Neural progenitor cell (in vitro differentiated cells): ENCODE measurements around the gene MMP20. TPM values are rescaled to one million over a fixed set of nuclear protein-coding genes. Genes with fewer than 3 reads are reported as not detected.

Source experiments
- DNase-seq: peaks from one replicate; pipeline ENCODE4 v3.0.0-alpha.2; 2016; ENCODE audit warnings: low spot score
- H2AFZ ChIP-seq: fragments of 200-600 bp; sonication (generic); replicated peaks from 2 replicates; pipeline ENCODE4 v1.6.1; 2016; ENCODE audit warnings: antibody characterized with exemption
- H3F3A ChIP-seq: fragments of 200-600 bp; sonication (generic); 2 replicates; pipeline ENCODE4 v1.6.1; 2016; ENCODE audit warnings: antibody characterized with exemption, low read depth
- H3K27ac ChIP-seq: fragments of 200-600 bp; sonication (generic); 2 replicates; pipeline ENCODE4 v1.5.1; 2016; ENCODE audit warnings: mild to moderate bottlenecking
- H3K27me3 ChIP-seq: fragments of 200-600 bp; sonication (generic); 2 replicates; pipeline ENCODE4 v1.6.1; 2016; ENCODE audit warnings: mild to moderate bottlenecking, moderate library complexity
- H3K36me3 ChIP-seq: fragments of 200-600 bp; sonication (generic); 2 replicates; pipeline ENCODE4 v1.5.1; 2016
- H3K4me1 ChIP-seq: fragments of 200-600 bp; sonication (generic); 2 replicates; pipeline ENCODE4 v1.6.1; 2016; ENCODE audit warnings: mixed run types
- H3K4me2 ChIP-seq: fragments of 200-600 bp; sonication (generic); 2 replicates; pipeline ENCODE4 v1.6.1; 2016
- H3K4me3 ChIP-seq: fragments of 200-600 bp; sonication (generic); 2 replicates; pipeline ENCODE4 v1.5.1; 2016
- H3K79me2 ChIP-seq: fragments of 200-600 bp; sonication (generic); 2 replicates; pipeline ENCODE4 v1.6.1; 2016; ENCODE audit warnings: low read depth
- H3K9ac ChIP-seq: fragments of 200-600 bp; sonication (generic); 2 replicates; pipeline ENCODE4 v1.6.1; 2016
- H3K9me3 ChIP-seq: fragments of 200-600 bp; sonication (generic); 2 replicates; pipeline ENCODE4 v1.5.1; 2016; ENCODE audit warnings: low read depth
- H4K20me1 ChIP-seq: fragments of 200-600 bp; sonication (generic); 2 replicates; pipeline ENCODE4 v1.6.1; 2016; ENCODE audit warnings: low read depth
- H3K27ac Mint-ChIP-seq: 3 replicates; pipeline ENCODE4 v1.8.0; 2021; ENCODE audit warnings: mixed read lengths
- H3K27me3 Mint-ChIP-seq: 2 replicates; pipeline ENCODE4 v1.8.0; 2022; ENCODE audit warnings: low read depth, mild to moderate bottlenecking, inconsistent platforms, moderate library complexity, mixed read lengths; ENCODE audit not compliant: insufficient read depth
- H3K36me3 Mint-ChIP-seq: 3 replicates; pipeline ENCODE4 v1.8.0; 2021; ENCODE audit warnings: mixed read lengths
- H3K4me1 Mint-ChIP-seq: 3 replicates; pipeline ENCODE4 v1.8.0; 2021; ENCODE audit warnings: mixed read lengths
- H3K4me3 Mint-ChIP-seq: 3 replicates; pipeline ENCODE4 v1.8.0; 2021; ENCODE audit warnings: mild to moderate bottlenecking, moderate library complexity, mixed read lengths
- H3K9me3 Mint-ChIP-seq: 3 replicates; pipeline ENCODE4 v1.8.0; 2020; ENCODE audit warnings: mixed read lengths
- EZH2 ChIP-seq: fragments of 200-600 bp; sonication (generic); IDR thresholded peaks from 2 replicates; pipeline ENCODE4 v1.6.1; 2017; ENCODE audit warnings: antibody characterized with exemption, mild to moderate bottlenecking, moderate library complexity
- EZH2phosphoT487 ChIP-seq: fragments of 200-600 bp; sonication (generic); IDR thresholded peaks from 2 replicates; pipeline ENCODE4 v1.6.1; 2017; ENCODE audit warnings: antibody characterized with exemption
- total RNA-seq: library from RNA; depleted of rRNA; stranded (reverse); fragments of >200 nt; gene quantifications from 2 replicates; pipeline ENCODE4 v1.2.3, GENCODE V29; 2015; ENCODE audit warnings: low replicate concordance
- TF ChIP-seq, protein P1 (sequence below): fragments of 200-600 bp; sonication (generic); IDR thresholded peaks from 2 replicates; pipeline ENCODE4 v1.5.1; 2017; ENCODE audit warnings: antibody characterized with exemption, mild to moderate bottlenecking

MMP20 gene
- total RNA-seq, 1 donor from 2014 or later = not detected

DNA sequence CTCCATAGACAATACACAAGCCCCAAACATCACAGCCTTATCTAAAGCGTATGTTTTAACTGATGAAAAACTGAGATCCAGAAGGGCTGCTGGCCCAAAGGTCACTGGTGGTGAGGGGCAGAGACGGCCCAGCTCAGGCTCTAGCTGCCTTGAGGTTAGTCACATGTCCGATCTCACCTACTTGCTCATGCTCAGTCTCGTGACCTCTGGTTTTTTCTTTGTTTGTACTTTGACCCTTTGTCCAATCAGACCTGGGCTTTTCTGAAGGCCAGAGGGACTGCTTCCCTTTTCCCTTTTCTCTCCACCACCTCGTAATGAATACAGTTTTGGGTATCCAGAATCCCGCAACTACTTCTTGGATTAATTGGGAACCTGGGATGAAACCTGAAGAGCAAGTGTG, 28.6 kb downstream of the MMP20 start:
- no peak overlapping the region for H3K27ac Mint-ChIP-seq
- Histone ChIP-seq H3K36me3 (no peaks in the 10 kb centered on the region), H3K9me3 (no peaks in the 10 kb centered on the region), H3K27me3 (no peaks in the 10 kb centered on the region), H3K4me2 (no peak overlapping the region), H3F3A (no peaks in the 10 kb centered on the region), H3K27ac (no peak overlapping the region), H3K4me3 (no peak overlapping the region), H4K20me1 (no peaks in the 10 kb centered on the region), H3K9ac (no peak overlapping the region), H2AFZ (peak overlapping the region; percentile 1), H3K4me1 (peaks cover 2% of the 10 kb centered on the region), H3K79me2 (no peaks in the 10 kb centered on the region)
- H3K36me3 Mint-ChIP-seq = no peaks in the 10 kb centered on the region
- peaks cover 4% of the 10 kb centered on the region for H3K9me3 Mint-ChIP-seq
- peaks cover 3% of the 10 kb centered on the region for H3K27me3 Mint-ChIP-seq
- H3K4me3 Mint-ChIP-seq = no peak overlapping the region
- no peaks in the 10 kb centered on the region for H3K4me1 Mint-ChIP-seq
- TF ChIP-seq EZH2phosphoT487 (no peak), EZH2 (no peak)
- TF ChIP-seq, protein P1, sequence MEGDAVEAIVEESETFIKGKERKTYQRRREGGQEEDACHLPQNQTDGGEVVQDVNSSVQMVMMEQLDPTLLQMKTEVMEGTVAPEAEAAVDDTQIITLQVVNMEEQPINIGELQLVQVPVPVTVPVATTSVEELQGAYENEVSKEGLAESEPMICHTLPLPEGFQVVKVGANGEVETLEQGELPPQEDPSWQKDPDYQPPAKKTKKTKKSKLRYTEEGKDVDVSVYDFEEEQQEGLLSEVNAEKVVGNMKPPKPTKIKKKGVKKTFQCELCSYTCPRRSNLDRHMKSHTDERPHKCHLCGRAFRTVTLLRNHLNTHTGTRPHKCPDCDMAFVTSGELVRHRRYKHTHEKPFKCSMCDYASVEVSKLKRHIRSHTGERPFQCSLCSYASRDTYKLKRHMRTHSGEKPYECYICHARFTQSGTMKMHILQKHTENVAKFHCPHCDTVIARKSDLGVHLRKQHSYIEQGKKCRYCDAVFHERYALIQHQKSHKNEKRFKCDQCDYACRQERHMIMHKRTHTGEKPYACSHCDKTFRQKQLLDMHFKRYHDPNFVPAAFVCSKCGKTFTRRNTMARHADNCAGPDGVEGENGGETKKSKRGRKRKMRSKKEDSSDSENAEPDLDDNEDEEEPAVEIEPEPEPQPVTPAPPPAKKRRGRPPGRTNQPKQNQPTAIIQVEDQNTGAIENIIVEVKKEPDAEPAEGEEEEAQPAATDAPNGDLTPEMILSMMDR = no peak
- DNase-seq = no peak

DNA sequence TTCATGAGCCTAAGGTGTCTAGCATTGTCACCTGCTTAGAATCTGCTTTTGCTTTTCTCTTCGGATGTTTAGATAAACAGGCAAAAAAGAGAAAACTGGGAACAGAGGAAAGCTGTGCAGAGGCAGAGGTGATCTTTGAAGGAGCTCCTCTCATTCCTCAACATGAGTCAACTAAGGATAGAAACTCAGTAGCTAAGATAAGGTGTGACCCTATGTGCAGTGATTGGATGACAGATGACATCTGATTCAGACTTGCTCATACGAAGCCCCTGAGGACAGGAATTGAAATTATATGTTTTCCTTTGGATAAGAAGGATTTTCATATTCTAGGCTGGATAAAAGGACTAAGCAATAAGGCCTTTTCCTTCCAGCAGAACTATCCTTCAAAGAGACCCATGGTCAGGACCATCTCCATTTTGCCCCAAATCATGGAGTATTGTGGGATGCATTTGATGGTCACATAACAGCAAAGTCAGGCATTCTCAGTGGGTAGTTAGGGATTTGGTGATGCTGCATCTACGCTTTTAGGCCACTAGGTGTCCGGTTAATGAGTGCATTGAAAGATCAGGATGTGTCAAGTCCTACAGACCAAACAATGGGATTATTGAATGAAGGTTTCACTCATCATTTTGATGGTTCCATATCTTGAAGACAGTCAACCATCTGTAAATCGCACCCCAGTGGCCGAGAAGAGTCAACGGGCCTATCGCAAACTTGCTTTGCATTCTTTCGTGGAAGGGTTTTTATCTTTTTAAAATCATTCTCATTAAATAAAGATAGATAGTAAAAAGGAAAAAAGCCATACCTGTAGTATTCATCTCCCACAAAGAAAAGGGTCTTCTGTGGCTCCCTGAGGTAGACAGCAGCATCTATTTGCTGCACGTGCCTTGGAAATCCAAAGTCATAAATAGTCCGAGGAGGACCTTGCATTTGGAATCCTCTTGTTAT, 32.2 kb downstream of the MMP20 start:
- Histone ChIP-seq H3K27me3 (no peaks in the 10 kb centered on the region), H3K27ac (no peak overlapping the region), H3K9ac (no peak overlapping the region), H3K4me1 (peaks cover 6% of the 10 kb centered on the region), H3K4me2 (no peak overlapping the region), H3K79me2 (no peaks in the 10 kb centered on the region), H3K4me3 (no peak overlapping the region), H3K9me3 (no peaks in the 10 kb centered on the region), H3K36me3 (no peaks in the 10 kb centered on the region), H3F3A (no peaks in the 10 kb centered on the region), H2AFZ (no peak overlapping the region), H4K20me1 (no peaks in the 10 kb centered on the region)
- peak; percentile 58 for DNase-seq
- no peak overlapping the region for H3K27ac Mint-ChIP-seq
- TF ChIP-seq EZH2phosphoT487 = no peak
- no peak for TF ChIP-seq EZH2
- TF ChIP-seq, protein P1 = peak; percentile 67
- H3K9me3 Mint-ChIP-seq = no peaks in the 10 kb centered on the region
- H3K36me3 Mint-ChIP-seq = no peaks in the 10 kb centered on the region
- no peaks in the 10 kb centered on the region for H3K4me1 Mint-ChIP-seq
- H3K4me3 Mint-ChIP-seq = no peak overlapping the region
- peaks cover 3% of the 10 kb centered on the region for H3K27me3 Mint-ChIP-seq

- Histone ChIP-seq H3K27ac (no peak overlapping the region), H3K27me3 (no peaks in the 10 kb centered on the region), H3K36me3 (no peaks in the 10 kb centered on the region), H2AFZ (no peak overlapping the region), H3K79me2 (no peaks in the 10 kb centered on the region), H3K4me1 (peaks cover 6% of the 10 kb centered on the region), H3K4me2 (no peak overlapping the region), H3K9me3 (no peaks in the 10 kb centered on the region), H3F3A (no peaks in the 10 kb centered on the region), H3K4me3 (no peak overlapping the region), H4K20me1 (no peaks in the 10 kb centered on the region), H3K9ac (no peak overlapping the region)
- DNase-seq = no peak
- Mint-ChIP-seq H3K4me1 (no peaks in the 10 kb centered on the region), H3K27me3 (peaks cover 3% of the 10 kb centered on the region), H3K36me3 (no peaks in the 10 kb centered on the region), H3K4me3 (no peak overlapping the region), H3K9me3 (no peaks in the 10 kb centered on the region), H3K27ac (no peak overlapping the region)
- TF ChIP-seq, protein P1 = no peak
- TF ChIP-seq EZH2 (no peak), EZH2phosphoT487 (no peak)
Observed at GRCh38 chr11:102592131-102592530, 33.0 kb downstream of the MMP20 start.
